GM12872 (cell line): ENCODE measurements around the gene ARFGEF2.

ENCODE experiments used
- TF ChIP-seq, protein P1 (sequence below): IDR thresholded peaks from 3 replicates; pipeline ENCODE4 v1.5.1; 2011; ENCODE audit warnings: low read depth, mild to moderate bottlenecking, low read length, moderate library complexity; ENCODE audit not compliant: insufficient read depth

The ARFGEF2 gene

DNA sequence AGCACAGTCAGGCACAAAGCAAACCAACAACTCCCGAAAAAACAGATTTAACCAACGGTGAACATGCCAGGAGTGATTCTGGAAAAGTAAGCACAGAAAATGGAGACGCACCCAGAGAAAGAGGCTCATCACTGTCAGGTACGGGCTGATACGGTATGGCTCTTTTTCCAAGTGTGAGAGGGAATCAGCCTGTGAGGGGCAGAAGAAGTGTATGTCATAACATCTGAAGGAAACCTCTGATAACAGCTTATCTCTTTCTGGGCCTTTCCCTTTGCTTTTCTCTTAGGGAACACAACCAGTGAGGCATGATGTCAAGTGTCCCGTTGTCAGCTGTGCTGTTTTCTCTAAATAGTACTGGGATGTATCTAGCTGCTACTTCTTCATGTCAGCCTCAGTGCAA, 32.1 kb downstream of the ARFGEF2 start:
- TF ChIP-seq, protein P1, sequence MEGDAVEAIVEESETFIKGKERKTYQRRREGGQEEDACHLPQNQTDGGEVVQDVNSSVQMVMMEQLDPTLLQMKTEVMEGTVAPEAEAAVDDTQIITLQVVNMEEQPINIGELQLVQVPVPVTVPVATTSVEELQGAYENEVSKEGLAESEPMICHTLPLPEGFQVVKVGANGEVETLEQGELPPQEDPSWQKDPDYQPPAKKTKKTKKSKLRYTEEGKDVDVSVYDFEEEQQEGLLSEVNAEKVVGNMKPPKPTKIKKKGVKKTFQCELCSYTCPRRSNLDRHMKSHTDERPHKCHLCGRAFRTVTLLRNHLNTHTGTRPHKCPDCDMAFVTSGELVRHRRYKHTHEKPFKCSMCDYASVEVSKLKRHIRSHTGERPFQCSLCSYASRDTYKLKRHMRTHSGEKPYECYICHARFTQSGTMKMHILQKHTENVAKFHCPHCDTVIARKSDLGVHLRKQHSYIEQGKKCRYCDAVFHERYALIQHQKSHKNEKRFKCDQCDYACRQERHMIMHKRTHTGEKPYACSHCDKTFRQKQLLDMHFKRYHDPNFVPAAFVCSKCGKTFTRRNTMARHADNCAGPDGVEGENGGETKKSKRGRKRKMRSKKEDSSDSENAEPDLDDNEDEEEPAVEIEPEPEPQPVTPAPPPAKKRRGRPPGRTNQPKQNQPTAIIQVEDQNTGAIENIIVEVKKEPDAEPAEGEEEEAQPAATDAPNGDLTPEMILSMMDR, result no peak

- TF ChIP-seq, protein P1, result no peak
Measured at GRCh38 chr20:48956052-48956451, 34.5 kb downstream of the ARFGEF2 start.

DNA sequence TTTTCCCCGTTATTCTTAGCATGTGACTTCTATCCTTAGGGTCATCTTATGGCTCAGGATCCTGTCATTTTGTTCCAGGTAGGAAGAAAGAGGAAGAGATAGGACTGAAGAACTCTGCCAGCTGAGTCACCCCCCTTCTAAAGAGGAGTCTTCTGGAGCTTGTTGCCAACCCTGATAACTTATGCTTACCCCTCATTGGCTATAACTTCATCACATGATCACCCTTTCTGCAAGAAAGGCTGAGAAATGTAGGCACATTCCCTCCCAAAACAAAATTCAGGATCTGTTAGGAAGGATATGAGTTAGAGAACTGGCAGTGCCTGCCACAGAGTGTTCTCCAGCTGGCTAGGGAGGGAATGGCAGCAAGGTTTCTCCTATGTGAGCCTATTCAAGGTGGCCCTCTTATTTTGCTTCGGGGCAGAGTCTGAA, 35.6 kb downstream of the ARFGEF2 start:
- TF ChIP-seq, protein P1, result no peak

DNA sequence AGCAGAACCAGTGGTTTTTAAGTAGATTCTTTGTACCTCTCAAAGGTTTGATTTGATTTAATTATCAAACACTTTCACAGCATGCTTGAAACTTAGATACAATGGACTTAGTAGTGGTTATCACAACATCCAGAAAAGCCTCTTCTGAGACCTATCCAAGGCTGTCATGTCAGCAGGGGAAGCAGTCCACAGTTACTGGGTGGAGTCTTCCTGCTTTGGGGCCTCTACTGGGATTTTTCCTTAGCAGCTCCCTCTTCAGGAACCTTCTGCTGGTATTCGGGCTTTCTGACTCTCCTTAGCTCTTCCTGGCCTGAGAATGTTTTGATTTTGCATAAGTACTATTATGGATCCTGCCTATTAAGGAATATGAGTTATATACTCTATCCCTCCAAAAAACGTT, 36.0 kb downstream of the ARFGEF2 start:
- TF ChIP-seq, protein P1, result no peak

- TF ChIP-seq, protein P1, result no peak
Measured at GRCh38 chr20:48958743-48959142, 37.2 kb downstream of the ARFGEF2 start.

DNA sequence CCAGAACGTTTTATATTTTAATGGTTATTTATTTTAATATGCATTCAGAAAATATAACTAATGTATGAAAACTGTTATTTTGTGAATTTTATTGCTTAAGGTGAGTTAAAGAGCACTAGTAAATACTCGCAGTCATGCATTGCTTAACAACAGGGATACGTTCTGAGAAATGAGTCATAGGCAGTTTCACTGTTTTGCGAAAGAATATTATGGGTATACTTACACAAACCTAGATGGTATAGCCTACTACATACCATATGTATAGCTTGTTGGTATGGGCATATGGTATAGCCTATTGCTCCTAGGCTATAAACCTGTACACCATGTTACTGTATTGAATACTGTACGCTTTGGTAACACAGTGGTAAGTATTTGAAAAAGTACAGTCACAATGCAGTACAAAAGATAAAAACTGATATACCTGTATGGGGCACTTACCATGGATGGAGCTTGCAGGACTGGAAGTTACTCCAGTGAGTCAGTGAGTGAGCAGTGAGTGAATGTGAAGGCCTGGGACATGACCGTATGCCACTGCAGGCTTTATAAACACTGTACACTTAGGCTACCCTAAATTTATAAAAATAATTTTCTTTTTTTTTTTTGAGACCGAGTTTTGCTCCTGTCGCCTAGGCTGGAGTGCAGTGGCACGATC, 38.5 kb downstream of the ARFGEF2 start:
- TF ChIP-seq, protein P1, result no peak

DNA sequence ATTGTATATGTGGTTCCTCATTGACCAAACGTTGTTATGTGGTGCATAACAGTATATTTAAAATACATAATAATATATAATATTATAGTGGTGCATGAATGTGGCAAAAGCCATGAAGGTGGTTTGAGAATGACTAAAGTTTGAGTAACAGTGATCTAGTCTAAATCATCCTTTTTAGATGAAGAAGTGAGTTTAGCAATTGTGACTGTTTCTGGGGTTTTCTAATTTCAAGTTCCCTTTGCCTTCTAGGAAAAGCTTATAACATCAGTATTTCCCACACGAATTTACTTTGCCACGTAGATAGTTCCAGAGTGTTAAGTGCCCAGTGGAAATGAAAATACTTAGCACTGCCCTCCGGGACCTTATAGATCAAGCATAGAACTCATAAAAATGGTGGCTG, 40.9 kb downstream of the ARFGEF2 start:
- TF ChIP-seq, protein P1, result no peak
